OCI-LY1 (cell line): ENCODE measurements around the gene MFAP1.

ENCODE experiments used
- CTCF ChIP-seq: fragments of 200-600 bp; sonication (generic), shearing (Covaris generic); IDR thresholded peaks from 2 replicates; pipeline ENCODE4 v1.5.1; 2017; ENCODE audit warnings: mild to moderate bottlenecking, antibody characterized with exemption, low read length, moderate library complexity, mixed read lengths
- EZH2 ChIP-seq: fragments of 200-600 bp; sonication (generic), shearing (Covaris generic); IDR thresholded peaks from 2 replicates; pipeline ENCODE4 v1.8.0; 2017; ENCODE audit warnings: borderline replicate concordance, mixed run types, mild to moderate bottlenecking, antibody characterized with exemption, low read length, moderate library complexity, mixed read lengths

- TF ChIP-seq CTCF (no peak), EZH2 (no peak)
Observed at GRCh38 chr15:43772624-43773023, 51.9 kb downstream of the MFAP1 start.
